Stimulated activated CD8-positive, alpha-beta memory T cell treated with anti-CD3 and anti-CD28 coated beads, Interleukin-4, amount 100 ng/mL, for 24 hours (primary cell): ENCODE results near the gene PYGB.

ENCODE experiments used
- DNase-seq: peaks from one replicate; pipeline ENCODE4 v3.0.0-alpha.2; 2020; ENCODE audit warnings: low read depth

PYGB gene

DNA sequence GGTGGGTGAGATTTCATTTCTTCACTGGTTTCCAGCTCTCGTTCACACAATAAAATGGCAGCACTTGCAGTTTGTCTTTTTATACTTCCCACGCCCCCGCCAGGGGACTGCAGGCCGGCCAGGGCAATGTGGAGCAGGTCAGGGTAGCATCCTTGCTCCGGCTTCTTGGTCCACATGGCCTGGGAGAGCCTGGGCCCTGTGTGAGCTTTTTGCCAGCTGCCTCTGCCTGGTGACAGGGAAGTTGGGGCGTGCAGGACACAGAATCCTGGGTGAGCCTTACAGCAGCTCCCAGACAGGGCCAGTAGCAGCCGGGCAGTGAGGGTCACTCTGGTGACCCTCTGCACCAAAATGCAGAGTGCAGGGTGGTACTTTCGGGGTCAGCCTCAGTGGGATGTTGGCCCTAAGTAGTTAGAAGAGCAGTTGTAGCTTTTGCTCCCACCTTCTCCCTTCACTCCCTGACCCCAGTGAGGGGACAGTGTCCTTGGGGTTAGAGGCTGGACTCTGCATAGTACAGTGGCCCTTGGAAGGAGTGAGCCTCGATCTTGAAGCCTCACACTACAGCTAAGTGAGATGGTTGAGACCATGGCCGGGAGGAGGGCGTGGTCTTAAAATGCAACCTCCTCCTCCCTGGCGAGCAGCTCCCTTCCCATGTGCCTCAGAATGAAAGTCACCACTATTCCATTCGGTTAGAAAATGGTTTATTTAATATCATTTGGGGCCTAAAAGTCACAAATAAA lies 23.8 kb downstream of the PYGB start:
- DNase-seq = no peak

- DNase-seq = no peak
Measured at GRCh38 chr20:25272223-25273000, 24.5 kb downstream of the PYGB start.

- no peak for DNase-seq
Measured at GRCh38 chr20:25273046-25273445, 25.2 kb downstream of the PYGB start.

- DNase-seq = no peak
Measured at GRCh38 chr20:25273541-25274358, 25.9 kb downstream of the PYGB start.

DNA sequence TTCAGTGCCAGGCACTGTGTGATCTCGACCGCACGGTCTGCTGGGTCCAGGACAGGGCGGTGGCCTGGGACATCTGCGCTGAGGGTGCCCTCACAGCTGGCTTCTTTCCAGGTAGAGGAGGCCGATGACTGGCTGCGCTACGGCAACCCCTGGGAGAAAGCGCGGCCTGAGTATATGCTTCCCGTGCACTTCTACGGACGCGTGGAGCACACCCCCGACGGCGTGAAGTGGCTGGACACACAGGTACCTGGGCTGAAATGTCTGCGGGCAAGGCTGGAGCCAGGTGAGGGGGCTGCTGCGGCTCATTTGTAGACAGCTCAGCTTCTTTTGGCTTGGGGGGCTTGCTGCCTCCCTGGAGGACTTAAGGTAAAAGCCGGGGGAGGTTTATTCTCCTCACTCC lies 26.6 kb downstream of the PYGB start:
- no peak for DNase-seq

GRCh38 chr20:25274891-25275812 lies 27.3 kb downstream of the PYGB start:
- DNase-seq = no peak

GRCh38 chr20:25275813-25276532 lies 28.1 kb downstream of the PYGB start:
- DNase-seq = no peak

DNA sequence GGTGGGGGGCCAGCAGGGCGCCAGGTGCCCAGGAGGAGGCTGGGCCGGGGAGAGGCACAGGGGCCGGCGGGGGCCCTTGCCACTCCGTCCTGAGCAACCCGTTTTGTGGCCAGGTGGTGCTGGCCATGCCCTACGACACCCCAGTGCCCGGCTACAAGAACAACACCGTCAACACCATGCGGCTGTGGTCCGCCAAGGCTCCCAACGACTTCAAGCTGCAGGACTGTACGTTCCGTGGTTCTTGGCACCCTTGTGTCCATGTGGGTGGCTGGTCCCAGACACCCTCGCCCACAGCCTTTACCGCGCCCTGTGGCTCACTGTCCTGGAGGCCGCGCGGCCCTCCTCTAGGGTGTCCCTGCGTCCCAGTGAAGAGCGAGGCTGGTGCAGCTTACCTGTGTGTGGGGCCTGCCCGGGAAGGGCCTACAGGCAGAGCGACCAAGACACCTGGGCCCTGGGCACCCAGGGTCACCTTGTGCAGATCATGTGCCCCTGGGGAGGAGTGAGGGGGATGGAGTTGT lies 28.7 kb downstream of the PYGB start:
- no peak for DNase-seq

GRCh38 chr20:25277051-25277801 lies 29.3 kb downstream of the PYGB start:
- no peak for DNase-seq

- DNase-seq = no peak
Measured at GRCh38 chr20:25277941-25278521, 30.1 kb downstream of the PYGB start.

GRCh38 chr20:25278636-25279361 lies 30.9 kb downstream of the PYGB start:
- DNase-seq = no peak

DNA sequence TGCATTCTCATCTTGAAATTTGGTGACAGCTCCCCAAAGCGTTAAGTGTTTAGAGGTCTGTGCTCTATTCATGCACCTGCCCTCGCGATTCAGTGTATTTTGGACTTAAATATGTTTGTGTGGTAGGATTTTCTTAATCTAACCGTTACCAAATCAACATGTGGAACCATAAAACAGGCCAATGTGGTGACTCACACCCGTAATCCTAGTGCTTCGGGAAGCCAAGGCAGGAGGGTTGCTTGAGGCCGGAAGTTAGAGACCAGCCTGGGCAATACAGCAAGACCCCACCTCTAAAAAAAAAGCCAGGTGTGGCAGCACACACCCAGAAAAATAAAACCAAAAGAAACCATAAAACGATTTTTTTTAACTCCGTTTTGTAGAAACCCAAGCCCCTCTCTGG lies 31.5 kb downstream of the PYGB start:
- no peak for DNase-seq

GRCh38 chr20:25280051-25280573 lies 32.2 kb downstream of the PYGB start:
- no peak for DNase-seq

GRCh38 chr20:25280574-25281535 lies 33.0 kb downstream of the PYGB start:
- DNase-seq = no peak

GRCh38 chr20:25281541-25281991 lies 33.7 kb downstream of the PYGB start:
- no peak for DNase-seq

- no peak for DNase-seq
Measured at GRCh38 chr20:25282034-25282781, 34.3 kb downstream of the PYGB start.

DNA sequence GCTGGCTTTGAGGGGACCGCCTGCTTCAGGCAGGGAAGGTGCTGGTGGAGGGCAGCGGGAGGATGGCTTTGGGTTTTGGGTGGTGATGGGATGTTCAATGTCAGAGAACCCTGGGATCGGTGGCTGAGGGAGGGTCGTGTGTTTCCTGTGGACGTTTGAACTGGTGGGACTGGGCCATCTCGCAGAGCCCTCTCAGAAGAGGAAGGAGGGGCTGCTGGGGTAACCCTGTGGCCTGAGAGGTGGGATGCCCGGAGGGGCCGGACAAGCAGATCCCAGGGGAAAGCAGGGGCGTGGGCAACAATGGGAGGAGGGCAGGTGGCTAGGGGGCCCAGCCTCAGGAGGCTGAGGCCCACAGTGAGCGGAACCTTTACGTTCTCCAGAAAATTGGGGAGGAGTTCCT lies 34.9 kb downstream of the PYGB start:
- DNase-seq = no peak
